CD4-positive, alpha-beta T cell treated with Interleukin-2 at 100 ng/mL for 4 hours (primary cell): ENCODE measurements around the gene TBC1D24.
"Not testable (repeated sequence)": the region's sequence is repeated elsewhere in the genome, so short reads cannot be mapped to it uniquely, and the experiment has no call there.

ENCODE experiments used
- DNase-seq: peaks from one replicate; pipeline ENCODE4 v3.0.0-alpha.2; 2020; ENCODE audit warnings: low spot score

TBC1D24 gene

GRCh38 chr16:2469399-2470233 lies 5.3 kb upstream of the TBC1D24 start:
- DNase-seq, result no peak

DNA sequence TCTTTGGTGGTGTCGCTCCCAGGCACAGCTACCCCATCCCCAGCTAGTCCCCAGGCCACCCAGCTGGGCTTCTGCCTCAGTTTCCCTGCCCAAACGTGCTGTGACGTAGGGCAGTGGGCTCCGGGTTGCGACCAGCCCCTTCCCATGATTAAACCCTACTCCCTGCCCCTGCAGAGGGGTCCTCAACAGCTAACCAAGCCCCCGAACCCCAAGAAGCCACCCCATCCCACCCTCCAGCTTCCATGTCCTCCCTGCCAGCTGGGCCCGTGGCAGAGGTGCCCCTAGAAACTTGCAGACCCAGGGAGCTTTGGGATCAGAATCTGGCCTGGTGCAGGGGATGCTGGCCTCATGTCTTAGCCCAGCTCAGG lies 4.7 kb upstream of the TBC1D24 start:
- DNase-seq, result no peak

GRCh38 chr16:2470603-2471015 lies 4.3 kb upstream of the TBC1D24 start:
- DNase-seq, result no peak

GRCh38 chr16:2471016-2471652 lies 3.8 kb upstream of the TBC1D24 start, which contains the start of gene NTN3:
Gene NTN3, plus strand, starts transcription at chr16:2471297. Its CDS starts 405 bp downstream, at chr16:2471702.
- no peak for DNase-seq

- no peak for DNase-seq
Observed at GRCh38 chr16:2471653-2472487, 3.1 kb upstream of the TBC1D24 start.

DNA sequence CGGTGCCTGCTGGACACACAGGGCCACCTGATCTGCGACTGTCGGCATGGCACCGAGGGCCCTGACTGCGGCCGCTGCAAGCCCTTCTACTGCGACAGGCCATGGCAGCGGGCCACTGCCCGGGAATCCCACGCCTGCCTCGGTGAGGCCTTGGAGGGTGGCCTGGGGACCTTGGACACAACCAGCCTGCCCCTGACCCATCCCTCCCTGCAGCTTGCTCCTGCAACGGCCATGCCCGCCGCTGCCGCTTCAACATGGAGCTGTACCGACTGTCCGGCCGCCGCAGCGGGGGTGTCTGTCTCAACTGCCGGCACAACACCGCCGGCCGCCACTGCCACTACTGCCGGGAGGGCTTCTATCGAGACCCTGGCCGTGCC lies 2.5 kb upstream of the TBC1D24 start:
- no peak for DNase-seq

DNA sequence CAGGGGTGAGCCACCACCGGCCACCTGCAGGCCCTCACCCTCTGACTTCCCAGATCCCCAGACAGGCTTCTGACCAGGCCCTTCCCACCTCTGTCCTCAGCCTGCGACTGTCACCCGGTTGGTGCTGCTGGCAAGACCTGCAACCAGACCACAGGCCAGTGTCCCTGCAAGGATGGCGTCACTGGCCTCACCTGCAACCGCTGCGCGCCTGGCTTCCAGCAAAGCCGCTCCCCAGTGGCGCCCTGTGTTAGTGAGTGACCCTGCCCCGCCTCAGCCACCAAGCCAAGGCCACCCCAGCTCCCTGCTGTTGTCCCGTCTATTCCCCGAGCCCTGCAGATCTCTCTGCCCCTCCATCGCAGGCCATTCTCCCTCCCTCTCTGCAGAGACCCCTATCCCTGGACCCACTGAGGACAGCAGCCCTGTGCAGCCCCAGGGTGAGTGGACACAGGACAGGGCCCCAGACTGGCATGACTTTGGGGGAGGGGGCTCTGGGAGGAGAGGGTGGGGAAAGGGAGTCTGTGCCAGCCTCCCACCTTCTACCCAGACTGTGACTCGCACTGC lies 2.0 kb upstream of the TBC1D24 start:
- no peak for DNase-seq

GRCh38 chr16:2473446-2473926 lies 1.4 kb upstream of the TBC1D24 start:
- DNase-seq, result peak; percentile 4

- DNase-seq, result peak; percentile 58
Observed at GRCh38 chr16:2473999-2474876, 689 bp upstream of the TBC1D24 start.

GRCh38 chr16:2475413-2476344 lies 752 bp downstream of the TBC1D24 start:
- DNase-seq, result peak; percentile 21

DNA sequence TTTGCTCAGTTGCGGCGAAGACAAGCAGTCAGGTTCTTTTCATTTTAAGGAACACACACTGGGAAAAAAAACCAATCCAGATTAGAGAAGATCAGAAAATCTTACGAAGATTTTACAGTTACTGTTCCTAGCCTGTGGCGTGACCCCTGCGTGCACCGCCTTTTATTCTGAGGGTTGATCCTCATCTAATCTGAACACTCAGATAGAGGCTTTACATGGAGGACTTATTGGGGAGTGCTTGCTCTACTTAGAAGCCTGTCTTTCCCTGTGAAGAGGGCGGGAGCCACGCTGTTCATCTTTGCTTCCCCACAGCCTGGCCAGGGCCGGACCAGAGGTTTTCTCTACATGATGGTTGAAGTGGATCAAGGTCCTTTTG lies 1.4 kb downstream of the TBC1D24 start:
- no peak for DNase-seq

- no peak for DNase-seq
Observed at GRCh38 chr16:2476741-2477140, 1.8 kb downstream of the TBC1D24 start.

DNA sequence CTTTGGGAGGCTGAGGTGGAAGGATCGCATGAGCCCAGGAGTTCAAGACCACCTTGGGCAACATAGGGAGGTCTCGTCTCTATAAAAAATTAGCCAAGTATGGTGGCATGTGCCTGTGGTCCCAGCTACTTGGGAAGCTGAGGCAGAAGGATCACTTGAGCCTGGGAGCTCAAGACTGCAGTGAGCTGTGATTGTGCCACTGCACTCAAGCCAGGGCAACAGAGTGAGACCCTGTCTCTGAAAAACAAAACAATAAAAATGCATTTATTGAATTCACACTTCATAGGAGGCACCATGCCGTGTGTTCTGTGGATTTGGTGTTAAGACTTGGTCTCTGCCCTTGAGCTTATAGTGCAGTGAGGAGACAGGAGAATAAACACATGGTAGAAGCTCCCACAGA lies 2.4 kb downstream of the TBC1D24 start:
- DNase-seq, result no peak

DNA sequence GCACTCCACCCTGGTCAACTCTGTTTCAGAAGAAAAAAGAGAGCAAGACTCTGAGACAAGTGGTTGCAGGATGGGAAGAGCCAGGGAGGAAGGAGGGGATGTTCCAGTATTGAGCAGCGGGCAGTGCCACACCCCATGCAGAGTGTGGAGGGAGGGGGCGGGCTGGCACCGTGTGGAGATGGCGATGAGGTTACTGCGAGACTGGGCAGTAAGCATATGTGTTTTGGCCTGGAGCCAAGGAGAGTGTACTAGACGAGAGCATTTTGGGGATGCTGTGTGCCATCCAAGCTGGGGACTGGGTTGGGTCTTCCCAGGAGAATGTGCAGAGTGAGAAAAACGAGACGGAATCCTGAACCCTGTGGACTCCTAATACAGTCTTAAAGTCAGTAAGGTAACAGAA lies 3.4 kb downstream of the TBC1D24 start:
- DNase-seq, result no peak

GRCh38 chr16:2479996-2480395 lies 5.1 kb downstream of the TBC1D24 start:
- DNase-seq, result not testable (repeated sequence)

GRCh38 chr16:2480948-2481347 lies 6.0 kb downstream of the TBC1D24 start:
- DNase-seq, result no peak

DNA sequence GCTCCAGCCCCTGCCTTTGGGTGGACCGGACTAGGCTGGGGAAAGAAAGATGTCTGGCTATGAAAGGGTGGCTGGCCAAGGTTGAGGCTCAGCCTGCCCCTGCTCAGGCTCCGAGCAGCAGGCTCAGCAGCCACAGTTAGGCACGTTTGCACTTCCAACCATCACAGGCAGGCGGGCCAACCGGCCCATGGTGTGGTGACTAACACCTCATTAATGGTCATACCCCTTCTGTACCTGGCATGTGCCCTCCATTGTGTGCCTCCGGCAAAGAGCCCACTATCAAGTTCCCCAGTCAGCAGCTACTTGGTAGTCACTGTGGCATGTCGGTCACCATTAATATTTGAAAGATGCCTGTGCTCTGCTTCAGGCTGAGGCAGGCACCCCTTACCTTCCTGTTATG lies 6.7 kb downstream of the TBC1D24 start:
- DNase-seq, result no peak

DNA sequence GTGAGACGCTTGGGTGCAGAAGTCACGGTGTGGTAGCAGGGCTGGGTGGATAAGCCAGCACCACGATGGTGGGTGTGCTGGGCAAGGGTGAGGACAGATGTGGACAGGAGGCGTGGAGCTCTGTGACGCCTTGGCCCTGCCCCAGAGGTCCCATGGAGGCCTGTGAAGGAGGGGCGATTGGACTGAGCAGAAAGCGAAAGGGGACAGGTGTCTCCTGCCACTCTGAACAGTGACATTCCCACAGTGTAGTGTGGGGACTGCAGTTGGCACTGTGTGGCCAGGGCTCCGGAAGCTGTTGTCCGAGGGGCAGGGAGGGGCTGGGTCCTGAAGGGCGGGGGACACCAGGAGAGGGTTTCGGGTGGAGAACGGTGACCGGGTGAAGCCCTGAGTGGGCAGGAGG lies 7.3 kb downstream of the TBC1D24 start:
- no peak for DNase-seq

DNA sequence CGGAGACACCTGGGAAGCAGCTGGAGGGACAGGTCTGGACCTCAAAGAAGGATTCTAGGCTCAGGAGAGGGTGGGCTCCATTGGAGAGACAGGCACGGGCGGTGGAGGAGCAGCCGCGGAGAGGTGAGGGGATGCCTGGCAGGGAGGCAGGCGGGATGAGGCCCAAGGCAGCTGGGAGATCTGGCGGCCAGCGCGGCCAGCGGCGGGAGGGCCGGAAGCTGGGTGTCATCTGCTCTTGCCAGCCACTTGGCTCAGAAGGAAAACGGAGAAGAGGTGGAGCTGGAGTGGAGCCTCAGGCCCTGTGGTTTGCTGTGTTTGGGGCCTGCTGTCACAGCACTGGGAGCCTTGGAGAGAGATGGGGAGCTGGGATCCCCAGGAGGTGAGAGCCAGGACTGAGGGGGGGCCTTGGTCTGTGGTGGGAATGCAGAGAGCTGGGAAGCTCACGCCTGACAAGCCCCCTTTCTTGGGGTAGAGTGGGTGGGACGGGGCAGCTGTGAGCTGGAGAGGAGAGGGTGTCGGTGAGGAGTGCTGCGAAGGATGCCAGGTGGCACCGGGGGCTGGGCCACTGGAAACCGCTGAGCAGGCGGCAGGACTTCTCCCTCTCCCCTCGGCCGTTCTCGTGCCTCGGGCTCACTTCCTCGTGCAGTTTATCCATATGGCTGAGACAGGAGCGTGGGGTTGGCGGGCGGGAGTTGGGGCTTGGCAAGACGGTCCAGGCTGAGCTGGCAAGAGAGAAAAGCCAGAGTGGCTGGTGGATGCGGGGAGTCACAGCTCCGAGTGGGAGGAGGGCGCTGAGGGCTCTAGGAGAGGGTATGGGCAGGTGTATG lies 8.0 kb downstream of the TBC1D24 start:
- DNase-seq, result no peak
